Vagina (tissue), 2 donors: ENCODE results near the gene IRF5. TPM values are rescaled to one million over a fixed set of nuclear protein-coding genes. Genes with fewer than 3 reads are reported as not detected.

Experiments used
- DNase-seq, 2 donors: peaks; one replicate each; pipeline ENCODE4 v3.0.0-alpha.2; 2017; ENCODE audit errors: extremely low spot score in 2 of 2
- H3K27ac ChIP-seq: fragments of 200-600 bp; sonication (generic); one replicate; pipeline ENCODE4 v1.5.1; 2019
- H3K27me3 ChIP-seq: fragments of 200-600 bp; sonication (generic); one replicate; pipeline ENCODE4 v1.5.1; 2019
- H3K36me3 ChIP-seq, 2 donors: fragments of 200-600 bp; sonication (generic); one replicate each; pipeline ENCODE4 v1.5.1; 2017 to 2019
- H3K4me1 ChIP-seq: fragments of 200-600 bp; sonication (generic); one replicate; pipeline ENCODE4 v1.5.1; 2019
- H3K4me3 ChIP-seq, 2 donors: fragments of 200-600 bp; sonication (generic); 1 replicate in 1 of 2; 2 replicates in 1 of 2; pipeline ENCODE4 v1.5.1; 2016 to 2019
- H3K9me3 ChIP-seq: fragments of 200-600 bp; sonication (generic); one replicate; pipeline ENCODE4 v1.5.1; 2019
- CTCF ChIP-seq, 3 experiments: fragments of 450-650 bp in 2 of 3; fragments of 200-600 bp in 1 of 3; sonication (generic) in 1 of 3; IDR thresholded peaks; one replicate each; pipeline ENCODE4 v1.5.1; 2017 to 2019; ENCODE audit warnings: antibody characterized with exemption in 3 of 3, mild to moderate bottlenecking in 2 of 3, moderate library complexity in 2 of 3
- POLR2A ChIP-seq, 2 donors: fragments of 450-650 bp; IDR thresholded peaks; one replicate each; pipeline ENCODE4 v1.6.1; 2017; ENCODE audit warnings: antibody characterized with exemption in 2 of 2, mild to moderate bottlenecking in 2 of 2, moderate library complexity in 2 of 2
- POLR2AphosphoS5 ChIP-seq, 2 donors: sonication (generic); formaldehyde crosslinking; IDR thresholded peaks; one replicate each; pipeline ENCODE4 v1.9.0; 2017; ENCODE audit warnings: antibody characterized with exemption in 2 of 2, mild to moderate bottlenecking in 2 of 2, low read depth in 1 of 2; ENCODE audit not compliant: insufficient read depth in 1 of 2
- intact Hi-C: fragments of 100-400 bp; cut with DNase I; formaldehyde crosslinking; loops from one replicate; pipeline ENCODE4 v1.15.1; 2023
- total RNA-seq: library from RNA; depleted of rRNA; stranded (reverse); fragments of >200 nt; gene quantifications from one replicate; pipeline ENCODE4 v1.2.3, GENCODE V29; 2016

Gene IRF5
- total RNA-seq, 1 donor from 2014 or later: 15.0 TPM

GRCh38 chr7:128936798-128937197, 929 bp upstream of the IRF5 start:
- Histone ChIP-seq H3K36me3 (no peaks in the 10 kb centered on the region), H3K9me3 (no peaks in the 10 kb centered on the region), H3K4me3 (no peak overlapping the region), H3K4me1 (peaks cover 9% of the 10 kb centered on the region), H3K27ac (no peak overlapping the region), H3K27me3 (no peaks in the 10 kb centered on the region)
- TF ChIP-seq POLR2AphosphoS5 (IDR thresholded peaks at IDR 0.05; ENCODE audit: insufficient read depth in 1 of 2, low read depth in 1 of 2): no peak
- TF ChIP-seq CTCF (IDR thresholded peaks at IDR 0.05): no peak
- no peak for TF ChIP-seq POLR2A (IDR thresholded peaks at IDR 0.05)
- peak in 1 of 2 donors; percentile 4 for DNase-seq
- intact Hi-C loops: no loop called here

- Histone ChIP-seq H3K27me3 (no peaks in the 10 kb centered on the region), H3K36me3 (no peaks in the 10 kb centered on the region), H3K27ac (no peak overlapping the region), H3K4me1 (peaks cover 9% of the 10 kb centered on the region), H3K4me3 (peak overlapping the region; percentile 52 to 55), H3K9me3 (no peaks in the 10 kb centered on the region)
- peak in 1 of 2 donors; percentile 85 for DNase-seq
- TF ChIP-seq CTCF (IDR thresholded peaks at IDR 0.05): no peak
- TF ChIP-seq POLR2A (IDR thresholded peaks at IDR 0.05): no peak
- TF ChIP-seq POLR2AphosphoS5 (IDR thresholded peaks at IDR 0.05; ENCODE audit: insufficient read depth in 1 of 2, low read depth in 1 of 2): no peak
- intact Hi-C loops: no loop called here
Observed at GRCh38 chr7:128937271-128937646, 468 bp upstream of the IRF5 start.

- no peak for DNase-seq
- Histone ChIP-seq H3K9me3 (no peaks in the 10 kb centered on the region), H3K4me1 (peaks cover 9% of the 10 kb centered on the region), H3K27me3 (no peaks in the 10 kb centered on the region), H3K27ac (no peak overlapping the region), H3K36me3 (no peaks in the 10 kb centered on the region), H3K4me3 (peak overlapping the region; percentile 52 to 55)
- no peak for TF ChIP-seq POLR2AphosphoS5 (IDR thresholded peaks at IDR 0.05; ENCODE audit: insufficient read depth in 1 of 2, low read depth in 1 of 2)
- no peak for TF ChIP-seq CTCF (IDR thresholded peaks at IDR 0.05)
- TF ChIP-seq POLR2A (IDR thresholded peaks at IDR 0.05): no peak
- intact Hi-C loops: no loop called here
Observed at GRCh38 chr7:128938544-128939074, 882 bp downstream of the IRF5 start.

GRCh38 chr7:128939075-128939860, 1.5 kb downstream of the IRF5 start:
- Histone ChIP-seq H3K4me3 (peak overlapping the region; percentile 52 to 55), H3K9me3 (no peaks in the 10 kb centered on the region), H3K27ac (no peak overlapping the region), H3K4me1 (peaks cover 9% of the 10 kb centered on the region), H3K27me3 (no peaks in the 10 kb centered on the region), H3K36me3 (no peaks in the 10 kb centered on the region)
- DNase-seq: peak in 1 of 2 donors; percentile 69
- TF ChIP-seq CTCF (IDR thresholded peaks at IDR 0.05) (no peak), POLR2AphosphoS5 (IDR thresholded peaks at IDR 0.05; ENCODE audit: insufficient read depth in 1 of 2, low read depth in 1 of 2) (no peak), POLR2A (IDR thresholded peaks at IDR 0.05) (no peak)
- intact Hi-C loops: no loop called here

- TF ChIP-seq CTCF (IDR thresholded peaks at IDR 0.05): no peak
- TF ChIP-seq POLR2AphosphoS5 (IDR thresholded peaks at IDR 0.05; ENCODE audit: insufficient read depth in 1 of 2, low read depth in 1 of 2): no peak
- TF ChIP-seq POLR2A (IDR thresholded peaks at IDR 0.05): no peak
- Histone ChIP-seq H3K4me3 (no peak overlapping the region), H3K27ac (no peak overlapping the region), H3K4me1 (peaks cover 9% of the 10 kb centered on the region), H3K9me3 (no peaks in the 10 kb centered on the region), H3K36me3 (no peaks in the 10 kb centered on the region), H3K27me3 (no peaks in the 10 kb centered on the region)
- no peak for DNase-seq
- intact Hi-C loops: no loop called here
Observed at GRCh38 chr7:128939861-128940410, 2.2 kb downstream of the IRF5 start.
